ENCODE measurements around the gene IFT122. TPM values are rescaled to one million over a fixed set of nuclear protein-coding genes. Genes with fewer than 3 reads are reported as not detected.

Gene IFT122
- total RNA-seq, 6 experiments from 2014 or later: 7.1 to 16.8 (median 11.5) TPM

GRCh38 chr3:129432671-129433070 lies 7.4 kb upstream of the IFT122 start:
- no peak for TF ChIP-seq POLR2A (IDR thresholded peaks at IDR 0.05)
- TF ChIP-seq CTCF (IDR thresholded peaks at IDR 0.05): no peak
- Histone ChIP-seq H3K27ac (peak overlapping the region; percentile 48 to 83 (median 81)), H3K4me3 (no peak overlapping the region), H3K36me3 (peaks cover 0 to 44% (median 19%) of the 10 kb centered on the region in 4 donors), H3K27me3 (no peaks in the 10 kb centered on the region), H3K4me1 (peaks cover 0 to 65% (median 15%) of the 10 kb centered on the region in 4 donors), H3K9me3 (no peaks in the 10 kb centered on the region)
- DNase-seq: no peak
- ATAC-seq: no peak
- intact Hi-C loops (cut with DNase I): no loop called here

- Histone ChIP-seq H3K27me3 (no peaks in the 10 kb centered on the region), H3K4me1 (peaks cover 0 to 67% (median 16%) of the 10 kb centered on the region in 4 donors), H3K27ac (peak overlapping the region; percentile 55 to 83 (median 81)), H3K9me3 (no peaks in the 10 kb centered on the region), H3K36me3 (peaks cover 0 to 46% (median 19%) of the 10 kb centered on the region in 4 donors), H3K4me3 (no peak overlapping the region)
- ATAC-seq: peak; percentile 71 to 82 (median 80)
- intact Hi-C loops (cut with DNase I): no loop called here
- TF ChIP-seq CTCF (IDR thresholded peaks at IDR 0.05): no peak
- peak; percentile 29 for TF ChIP-seq POLR2A (IDR thresholded peaks at IDR 0.05)
- 28% methylated on average over 5 of the region's 5 CpGs for WGBS (ENCODE audit: insufficient coverage, low coverage, low lambda C conversion rate, missing lambda C conversion rate)
- no peak for DNase-seq
These were observed 6.5 kb upstream of the IFT122 start for GRCh38 chr3:129433565-129433964.

GRCh38 chr3:129434140-129434539 lies 5.9 kb upstream of the IFT122 start:
- intact Hi-C loops (cut with DNase I): no loop called here
- H3K4me1 ChIP-seq: peaks cover 0 to 68% (median 18%) of the 10 kb centered on the region in 4 donors
- ATAC-seq: no peak
- H3K27me3 ChIP-seq: no peaks in the 10 kb centered on the region
- peak overlapping the region; percentile 19 to 81 (median 55) for H3K27ac ChIP-seq
- TF ChIP-seq CTCF (IDR thresholded peaks at IDR 0.05) (no peak), POLR2A (IDR thresholded peaks at IDR 0.05) (no peak)
- DNase-seq: no peak
- 88% methylated on average over 1 of the region's 1 CpG for WGBS (ENCODE audit: insufficient coverage, low coverage, low lambda C conversion rate, missing lambda C conversion rate)
- H3K36me3 ChIP-seq: peaks cover 0 to 46% (median 19%) of the 10 kb centered on the region in 4 donors
- H3K4me3 ChIP-seq: no peak overlapping the region
- no peaks in the 10 kb centered on the region for H3K9me3 ChIP-seq

GRCh38 chr3:129435367-129435766 lies 4.7 kb upstream of the IFT122 start:
- no peak overlapping the region for H3K4me3 ChIP-seq
- 35% methylated on average over 1 of the region's 1 CpG for WGBS (ENCODE audit: insufficient coverage, low coverage, low lambda C conversion rate, missing lambda C conversion rate)
- no peak for DNase-seq
- ATAC-seq: no peak
- H3K4me1 ChIP-seq: peaks cover 0 to 66% (median 18%) of the 10 kb centered on the region in 4 donors
- peaks cover 0 to 46% (median 19%) of the 10 kb centered on the region in 4 donors for H3K36me3 ChIP-seq
- intact Hi-C loops (cut with DNase I): no loop called here
- TF ChIP-seq POLR2A (IDR thresholded peaks at IDR 0.05) (no peak), CTCF (IDR thresholded peaks at IDR 0.05) (no peak)
- no peaks in the 10 kb centered on the region for H3K9me3 ChIP-seq
- H3K27ac ChIP-seq: peak overlapping the region in 1 of 3 donors; percentile 17
- no peaks in the 10 kb centered on the region for H3K27me3 ChIP-seq

Measured in right lobe of liver (tissue), 6 donors.